Non-pigmented ciliary epithelial cell (primary cell): Measurements from ENCODE around the gene DIMT1.

ENCODE experiments used
- DNase-seq: peaks from one replicate; pipeline ENCODE4 v3.0.0-alpha.2; 2010; ENCODE audit warnings: low read depth

DIMT1 gene

GRCh38 chr5:62371409-62371808 lies 32.3 kb downstream of the DIMT1 start:
- no peak for DNase-seq

GRCh38 chr5:62369039-62369438 lies 34.7 kb downstream of the DIMT1 start:
- no peak for DNase-seq

- DNase-seq = no peak
These were observed 41.0 kb downstream of the DIMT1 start for GRCh38 chr5:62362701-62363100.

DNA sequence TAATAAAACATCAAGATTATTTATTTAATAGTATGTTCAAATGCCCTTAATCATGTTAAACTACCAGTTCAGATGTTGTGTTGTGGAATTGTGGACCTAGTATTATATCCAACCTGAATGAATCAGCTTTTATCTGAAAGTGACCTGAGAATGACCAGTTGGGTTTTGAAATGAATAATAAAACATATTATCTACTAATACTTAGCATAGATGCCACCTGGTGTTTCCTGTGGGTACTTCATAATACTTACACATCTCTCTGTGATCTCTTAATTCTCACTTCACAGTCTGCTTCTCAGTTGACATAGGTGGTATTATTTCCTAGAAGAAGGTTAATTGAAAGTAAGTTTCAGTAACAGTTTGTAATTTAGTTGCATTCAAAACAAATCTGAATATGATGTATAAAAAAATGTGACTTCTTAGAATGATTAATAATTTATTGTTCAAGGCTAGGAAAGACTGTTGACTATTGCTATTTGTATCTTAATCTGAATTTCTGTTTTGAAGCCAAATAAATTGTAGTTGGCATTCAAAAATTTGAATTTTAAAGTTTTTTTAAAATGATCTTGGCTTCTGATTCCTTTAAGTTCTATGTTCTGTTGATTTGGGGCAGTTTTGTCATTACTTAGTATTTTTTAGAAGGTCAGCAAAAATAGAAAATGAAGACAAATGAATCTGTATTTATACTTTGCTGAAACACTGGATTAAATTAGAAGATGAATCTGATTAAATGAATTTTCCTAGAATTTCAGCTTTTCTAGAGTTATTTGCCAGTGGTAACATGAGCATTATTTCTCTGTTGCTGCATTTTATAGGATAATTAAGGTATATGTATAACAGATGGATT lies 49.5 kb downstream of the DIMT1 start:
- peak; percentile 30 for DNase-seq

GRCh38 chr5:62348723-62349481 lies 54.8 kb downstream of the DIMT1 start:
- DNase-seq = no peak

- DNase-seq = no peak
These were observed 55.8 kb downstream of the DIMT1 start for GRCh38 chr5:62347928-62348327.

- no peak for DNase-seq
These were observed 57.0 kb downstream of the DIMT1 start for GRCh38 chr5:62346748-62347147.

- no peak for DNase-seq
These were observed 60.3 kb downstream of the DIMT1 start for GRCh38 chr5:62343428-62343827.

GRCh38 chr5:62342476-62342837 lies 61.2 kb downstream of the DIMT1 start:
- DNase-seq = no peak

GRCh38 chr5:62341783-62342475 lies 61.8 kb downstream of the DIMT1 start:
- DNase-seq = no peak

DNA sequence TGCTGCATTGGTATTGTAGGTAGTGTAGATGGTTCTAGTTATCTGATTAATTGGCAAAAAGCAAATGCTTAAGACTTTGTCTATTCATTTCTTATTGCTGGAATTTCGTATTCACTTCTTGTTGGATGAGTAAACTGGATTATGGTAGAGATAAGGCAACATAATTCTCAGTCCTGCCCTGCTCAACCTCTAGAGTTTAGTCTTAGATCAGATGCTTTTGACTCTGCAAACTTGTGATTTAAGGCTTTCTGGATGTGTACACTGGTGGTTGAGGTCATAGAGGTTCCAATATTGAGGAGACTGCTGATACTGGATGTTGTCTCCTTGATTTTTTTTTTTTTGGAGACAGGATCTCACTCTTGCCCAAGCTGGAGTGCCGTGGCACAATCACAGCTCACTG lies 62.7 kb downstream of the DIMT1 start:
- no peak for DNase-seq

DNA sequence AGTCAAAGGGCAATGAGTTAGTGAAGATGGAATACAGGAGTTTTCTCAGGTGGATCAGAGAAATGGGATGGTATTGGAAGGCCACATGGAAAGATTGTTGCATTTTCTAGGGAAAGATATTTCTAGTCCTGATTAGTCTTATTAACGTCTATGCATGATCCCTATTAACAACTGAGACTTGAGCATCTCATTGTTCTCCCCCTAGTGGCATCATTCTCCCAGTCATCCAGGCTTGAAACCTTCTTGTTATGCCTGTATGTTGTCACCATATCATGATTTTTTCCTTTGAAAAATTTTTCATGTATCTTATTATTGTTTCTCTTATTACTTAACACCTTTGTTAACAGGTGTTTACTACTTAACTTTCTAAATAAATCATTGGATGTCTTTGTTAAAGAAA lies 63.3 kb downstream of the DIMT1 start:
- no peak for DNase-seq
